Ectodermal cell (in vitro differentiated cells): ENCODE measurements around the gene PLEKHH1.

ENCODE experiments used
- H3K27ac ChIP-seq: 2 replicates; pipeline ENCODE4 v1.7.0; 2013; ENCODE audit warnings: mild to moderate bottlenecking, low read depth, low read length; ENCODE audit not compliant: insufficient read depth, poor library complexity, severe bottlenecking
- H3K27me3 ChIP-seq: 2 replicates; pipeline ENCODE4 v1.7.0; 2013; ENCODE audit warnings: mild to moderate bottlenecking, low read length; ENCODE audit not compliant: insufficient read depth, control insufficient read depth, poor library complexity, severe bottlenecking
- H3K36me3 ChIP-seq: one replicate; pipeline ENCODE4 v1.7.0; 2013; ENCODE audit warnings: low read length; ENCODE audit not compliant: control insufficient read depth, insufficient read depth
- H3K4me1 ChIP-seq: one replicate; pipeline ENCODE4 v1.7.0; 2013; ENCODE audit warnings: low read length; ENCODE audit not compliant: control insufficient read depth, insufficient read depth
- H3K4me3 ChIP-seq: 2 replicates; pipeline ENCODE4 v1.7.0; 2013; ENCODE audit warnings: low read depth, low read length, control low read depth; ENCODE audit not compliant: insufficient read depth
- H3K9me3 ChIP-seq: 2 replicates; pipeline ENCODE4 v1.7.0; 2013; ENCODE audit warnings: mild to moderate bottlenecking, low read length, moderate library complexity; ENCODE audit not compliant: control insufficient read depth
- WGBS, 2 experiments: methylation state at CpG; one replicate each; pipeline ENCODE4 v1.1.7; 2013; ENCODE audit warnings: missing lambda C conversion rate in 2 of 2; 5-methylcytosine and 5-hydroxymethylcytosine counted together

Gene PLEKHH1

DNA sequence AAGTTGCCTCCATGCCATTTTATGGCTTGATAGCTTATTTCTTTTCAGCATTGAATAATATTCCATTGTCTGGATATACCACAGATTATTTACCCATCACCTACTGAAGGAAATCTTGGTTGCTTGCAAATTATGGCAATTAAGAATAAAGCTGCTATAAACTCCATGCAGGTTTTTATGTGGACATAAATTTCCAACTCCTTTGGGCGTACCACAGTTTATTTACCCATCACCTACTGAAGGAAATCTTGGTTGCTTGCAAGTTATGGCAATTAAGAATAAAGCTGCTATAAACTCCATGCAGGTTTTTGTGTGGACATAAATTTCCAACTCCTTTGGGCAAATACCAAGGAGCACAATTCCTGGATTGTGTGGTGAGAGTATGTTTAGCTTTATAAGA is 12.6 kb upstream of the PLEKHH1 start:
- H3K27ac ChIP-seq, result no peak overlapping the region
- no peaks in the 10 kb centered on the region for H3K4me1 ChIP-seq
- H3K36me3 ChIP-seq, result no peaks in the 10 kb centered on the region
- H3K27me3 ChIP-seq, result peaks cover 42% of the 10 kb centered on the region
- H3K9me3 ChIP-seq, result no peaks in the 10 kb centered on the region
- H3K4me3 ChIP-seq, result no peak overlapping the region
- WGBS, 2 experiments, result 100% methylated on average over 1 of the region's 1 CpG; no CpG with 5 or more reads in 1 of the 2 experiments

GRCh38 chr14:67522270-67522669 is 10.8 kb upstream of the PLEKHH1 start:
- no peaks in the 10 kb centered on the region for H3K4me1 ChIP-seq
- no peaks in the 10 kb centered on the region for H3K36me3 ChIP-seq
- peaks cover 24% of the 10 kb centered on the region for H3K27me3 ChIP-seq
- no peaks in the 10 kb centered on the region for H3K9me3 ChIP-seq
- 69 to 83% methylated on average over 2 of the region's 2 CpGs for WGBS, 2 experiments
- H3K27ac ChIP-seq, result no peak overlapping the region
- H3K4me3 ChIP-seq, result no peak overlapping the region

DNA sequence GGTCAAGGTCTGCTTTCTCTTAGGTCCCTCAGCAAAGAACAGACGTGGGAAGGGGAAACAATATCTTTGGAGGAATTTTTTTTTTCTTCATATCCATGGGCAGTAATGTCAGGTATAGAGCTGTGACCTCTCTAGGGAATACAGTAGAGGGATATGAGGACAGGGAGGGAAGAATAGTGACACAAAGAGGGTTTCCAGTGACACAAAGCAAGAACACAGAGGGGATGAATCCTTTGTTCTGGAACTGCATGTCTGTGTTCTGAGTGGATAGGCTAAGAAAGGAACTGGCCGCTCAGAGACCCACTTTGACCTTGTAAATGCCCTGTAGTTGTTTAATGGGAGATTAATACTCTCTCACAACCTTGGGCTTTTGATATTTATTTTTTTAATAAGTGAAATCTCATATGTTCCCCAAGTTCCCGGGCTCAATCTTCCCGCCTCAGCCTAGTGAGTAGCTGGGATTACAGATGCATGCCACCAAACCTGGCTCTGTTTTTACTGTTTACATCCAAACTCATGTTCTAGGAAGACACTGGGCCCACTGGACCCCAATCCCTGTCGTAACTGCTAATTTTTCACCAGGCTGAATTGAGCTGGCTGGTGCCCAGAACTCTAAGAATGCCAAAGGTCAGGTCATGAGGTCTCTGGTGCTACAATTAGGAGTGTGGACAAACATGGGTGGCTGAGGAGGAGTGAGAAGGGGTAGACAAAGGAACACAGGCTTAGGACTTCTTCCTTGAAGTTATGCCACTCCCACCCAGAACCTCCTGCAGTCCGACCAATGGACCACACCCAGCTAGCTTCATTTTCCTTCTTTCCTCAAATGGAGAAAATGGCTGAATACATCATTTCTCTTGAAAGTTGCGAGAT is 9.1 kb upstream of the PLEKHH1 start:
- Histone ChIP-seq H3K4me1 (no peaks in the 10 kb centered on the region), H3K27me3 (peaks cover 13% of the 10 kb centered on the region), H3K27ac (no peak overlapping the region), H3K4me3 (no peak overlapping the region), H3K9me3 (no peaks in the 10 kb centered on the region), H3K36me3 (no peaks in the 10 kb centered on the region)
- 84 to 85% methylated on average over 7 of the region's 7 CpGs for WGBS, 2 experiments

DNA sequence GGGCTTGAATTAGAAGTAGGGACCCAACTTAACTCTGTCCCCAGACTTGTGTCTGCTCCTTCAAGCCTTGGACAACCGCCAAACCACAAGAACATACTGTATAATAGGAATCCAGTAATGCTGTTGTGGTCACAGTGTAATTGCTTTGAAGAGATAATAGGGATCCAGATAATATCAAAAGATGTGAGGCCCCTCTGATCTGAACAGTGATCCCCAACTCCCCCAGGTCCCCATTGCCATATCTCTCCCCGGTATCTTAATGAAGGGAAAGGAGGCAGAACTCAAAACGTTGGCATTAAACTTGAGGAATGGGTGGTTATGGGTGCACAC is 8.5 kb upstream of the PLEKHH1 start:
- H3K27me3 ChIP-seq, result peaks cover 9% of the 10 kb centered on the region
- 50 to 89% methylated on average over 1 to 3 of the region's 3 CpGs for WGBS, 2 experiments
- no peak overlapping the region for H3K27ac ChIP-seq
- H3K4me3 ChIP-seq, result no peak overlapping the region
- no peaks in the 10 kb centered on the region for H3K9me3 ChIP-seq
- no peaks in the 10 kb centered on the region for H3K36me3 ChIP-seq
- H3K4me1 ChIP-seq, result no peaks in the 10 kb centered on the region

- WGBS, 2 experiments, result 69 to 71% methylated on average over 2 to 3 of the region's 4 CpGs
- H3K36me3 ChIP-seq, result no peaks in the 10 kb centered on the region
- no peak overlapping the region for H3K4me3 ChIP-seq
- peaks cover 8% of the 10 kb centered on the region for H3K27me3 ChIP-seq
- no peaks in the 10 kb centered on the region for H3K4me1 ChIP-seq
- no peak overlapping the region for H3K27ac ChIP-seq
- no peaks in the 10 kb centered on the region for H3K9me3 ChIP-seq
Measured at GRCh38 chr14:67525389-67525788, 7.7 kb upstream of the PLEKHH1 start.

GRCh38 chr14:67526181-67526580 is 6.9 kb upstream of the PLEKHH1 start:
- no peaks in the 10 kb centered on the region for H3K9me3 ChIP-seq
- 72 to 79% methylated on average over 6 of the region's 6 CpGs for WGBS, 2 experiments
- no peaks in the 10 kb centered on the region for H3K4me1 ChIP-seq
- H3K36me3 ChIP-seq, result no peaks in the 10 kb centered on the region
- H3K27ac ChIP-seq, result no peak overlapping the region
- peaks cover 8% of the 10 kb centered on the region for H3K27me3 ChIP-seq
- no peak overlapping the region for H3K4me3 ChIP-seq

DNA sequence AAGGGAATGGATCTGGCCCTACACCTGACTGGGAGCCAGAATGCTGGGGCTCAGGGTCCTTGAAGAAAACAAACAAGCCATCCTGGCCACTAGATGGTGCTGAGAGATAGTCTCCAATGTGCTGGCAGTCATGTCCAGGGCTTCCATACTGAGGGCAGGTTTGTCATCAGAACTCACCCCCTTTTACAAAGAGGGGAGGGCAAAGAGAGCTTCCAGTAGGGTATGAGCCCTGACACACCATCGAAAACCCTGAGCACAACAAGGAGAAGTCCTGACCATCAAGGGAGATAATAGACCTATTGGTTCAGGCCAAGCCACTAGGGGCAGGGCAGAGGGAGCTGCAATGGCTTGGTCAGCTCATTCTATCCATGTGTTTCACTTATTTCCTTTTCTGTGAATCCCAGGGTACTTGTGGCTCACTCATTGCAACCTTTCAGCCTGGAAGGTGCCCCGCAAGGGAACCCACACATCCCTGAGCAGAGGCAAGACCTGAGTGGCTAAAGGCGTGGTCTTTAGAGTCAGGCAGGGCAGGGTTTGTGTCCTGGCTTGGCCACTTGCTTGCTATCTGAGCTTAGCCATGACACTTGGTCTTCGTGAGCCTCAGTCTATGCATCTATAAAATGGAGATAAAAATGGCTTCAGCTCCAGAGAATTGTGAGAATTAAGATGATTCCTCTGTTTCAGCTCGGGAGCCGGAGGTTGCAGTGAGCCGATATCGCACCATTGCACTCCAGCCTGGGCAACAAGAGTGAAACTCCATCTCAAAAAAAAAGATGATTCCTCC is 6.2 kb upstream of the PLEKHH1 start:
- H3K27ac ChIP-seq, result no peak overlapping the region
- H3K4me3 ChIP-seq, result no peak overlapping the region
- peaks cover 9% of the 10 kb centered on the region for H3K27me3 ChIP-seq
- 82 to 85% methylated on average over 8 of the region's 8 CpGs for WGBS, 2 experiments
- H3K36me3 ChIP-seq, result no peaks in the 10 kb centered on the region
- H3K9me3 ChIP-seq, result no peaks in the 10 kb centered on the region
- no peaks in the 10 kb centered on the region for H3K4me1 ChIP-seq

DNA sequence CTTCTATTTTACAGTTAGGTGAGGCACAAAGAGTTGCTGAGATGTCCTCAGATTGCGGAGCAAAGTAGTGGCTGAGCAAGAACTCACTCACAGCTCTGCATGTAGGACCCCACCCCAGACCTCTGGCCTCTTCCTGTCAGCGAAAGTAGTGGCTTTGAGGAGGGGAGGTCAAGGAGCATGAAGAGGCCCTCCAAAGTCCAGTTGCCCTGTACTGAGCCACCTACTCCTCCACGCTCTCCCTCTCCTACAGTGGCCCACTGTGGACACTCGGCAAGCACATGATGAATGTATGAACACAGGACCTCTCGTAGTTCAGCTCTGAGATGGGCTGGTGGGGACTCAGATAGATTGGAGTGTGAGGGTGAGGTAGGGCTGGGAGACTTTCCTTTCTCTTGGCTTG is 5.3 kb upstream of the PLEKHH1 start:
- Histone ChIP-seq H3K36me3 (no peaks in the 10 kb centered on the region), H3K27me3 (peaks cover 18% of the 10 kb centered on the region), H3K4me3 (no peak overlapping the region), H3K27ac (no peak overlapping the region), H3K9me3 (no peaks in the 10 kb centered on the region), H3K4me1 (no peaks in the 10 kb centered on the region)
- WGBS, 2 experiments, result 92 to 94% methylated on average over 4 to 5 of the region's 5 CpGs

GRCh38 chr14:67528276-67528675 is 4.8 kb upstream of the PLEKHH1 start:
- H3K27me3 ChIP-seq, result peaks cover 20% of the 10 kb centered on the region
- H3K9me3 ChIP-seq, result no peaks in the 10 kb centered on the region
- no peak overlapping the region for H3K27ac ChIP-seq
- 82 to 93% methylated on average over 1 of the region's 1 CpG for WGBS, 2 experiments
- no peaks in the 10 kb centered on the region for H3K36me3 ChIP-seq
- H3K4me3 ChIP-seq, result no peak overlapping the region
- H3K4me1 ChIP-seq, result no peaks in the 10 kb centered on the region
